Trophoblast cell (in vitro differentiated cells and primary cell): ENCODE results near the gene TFE3.

Experiments
- DNase-seq, 2 donors: peaks; one replicate each; pipeline ENCODE4 v3.0.0-alpha.2; 2016
- H2AFZ ChIP-seq: 2 replicates; pipeline ENCODE4 v1.6.1; 2013; ENCODE audit warnings: low read length, moderate library complexity, mild to moderate bottlenecking; ENCODE audit not compliant: insufficient read depth, poor library complexity
- H2AK5ac ChIP-seq: 2 replicates; pipeline ENCODE4 v1.6.1; 2013; ENCODE audit warnings: mild to moderate bottlenecking, low read length
- H2BK120ac ChIP-seq: 2 replicates; pipeline ENCODE4 v1.6.1; 2013; ENCODE audit warnings: low read length, mild to moderate bottlenecking, moderate library complexity; ENCODE audit not compliant: insufficient read depth, poor library complexity
- H2BK12ac ChIP-seq: 2 replicates; pipeline ENCODE4 v1.6.1; 2013; ENCODE audit warnings: mild to moderate bottlenecking, low read length, moderate library complexity
- H2BK5ac ChIP-seq: 2 replicates; pipeline ENCODE4 v1.6.1; 2013; ENCODE audit warnings: low read length, low read depth, moderate library complexity, mild to moderate bottlenecking; ENCODE audit not compliant: poor library complexity
- H3K14ac ChIP-seq: 2 replicates; pipeline ENCODE4 v1.6.1; 2013; ENCODE audit warnings: mild to moderate bottlenecking, low read length
- H3K18ac ChIP-seq: 2 replicates; pipeline ENCODE4 v1.6.1; 2013; ENCODE audit warnings: mild to moderate bottlenecking, low read length
- H3K23ac ChIP-seq: 2 replicates; pipeline ENCODE4 v1.6.1; 2013; ENCODE audit warnings: low read length
- H3K27ac ChIP-seq: 2 replicates; pipeline ENCODE4 v1.5.1; 2013; ENCODE audit warnings: low read depth, mild to moderate bottlenecking, inconsistent platforms, low read length, moderate library complexity
- H3K27me3 ChIP-seq: 2 replicates; pipeline ENCODE4 v1.6.1; 2013; ENCODE audit warnings: inconsistent platforms, mild to moderate bottlenecking, low read length, moderate library complexity; ENCODE audit not compliant: insufficient read depth
- H3K36me3 ChIP-seq, 2 experiments: 1 replicate in 1 of 2; 2 replicates in 1 of 2; pipeline ENCODE4 v1.6.1; 2013; ENCODE audit warnings: low read length in 2 of 2, mild to moderate bottlenecking in 2 of 2, moderate library complexity in 1 of 2; ENCODE audit not compliant: insufficient read depth in 2 of 2, control insufficient read depth in 1 of 2
- H3K4ac ChIP-seq: 2 replicates; pipeline ENCODE4 v1.6.1; 2013; ENCODE audit warnings: low read depth, mild to moderate bottlenecking, low read length, moderate library complexity
- H3K4me1 ChIP-seq, 2 experiments: 1 replicate in 1 of 2; 2 replicates in 1 of 2; pipeline ENCODE4 v1.6.1; 2013; ENCODE audit warnings: low read length in 2 of 2, mild to moderate bottlenecking in 2 of 2, moderate library complexity in 1 of 2; ENCODE audit not compliant: insufficient read depth in 2 of 2, control insufficient read depth in 1 of 2
- H3K4me2 ChIP-seq: 2 replicates; pipeline ENCODE4 v1.6.1; 2013; ENCODE audit warnings: inconsistent platforms, mild to moderate bottlenecking, low read length, moderate library complexity
- H3K4me3 ChIP-seq: 2 replicates; pipeline ENCODE4 v1.5.1; 2013; ENCODE audit warnings: mild to moderate bottlenecking, low read depth, low read length, inconsistent platforms
- H3K79me1 ChIP-seq: one replicate; pipeline ENCODE4 v1.6.1; 2013; ENCODE audit warnings: low read length
- H3K79me2 ChIP-seq: 2 replicates; pipeline ENCODE4 v1.6.1; 2013; ENCODE audit warnings: low read length, mild to moderate bottlenecking; ENCODE audit not compliant: control insufficient read depth, insufficient read depth, poor library complexity
- H3K9ac ChIP-seq: 2 replicates; pipeline ENCODE4 v1.6.1; 2013; ENCODE audit warnings: mild to moderate bottlenecking, low read length
- H3K9me3 ChIP-seq: 2 replicates; pipeline ENCODE4 v1.6.1; 2013; ENCODE audit warnings: low read depth, mild to moderate bottlenecking, control low read depth, inconsistent platforms, low read length; ENCODE audit not compliant: insufficient read depth
- H4K12ac ChIP-seq: 2 replicates; pipeline ENCODE4 v1.6.1; 2013; ENCODE audit warnings: low read depth, mild to moderate bottlenecking, low read length, moderate library complexity
- H4K8ac ChIP-seq: 2 replicates; pipeline ENCODE4 v1.6.1; 2013; ENCODE audit warnings: low read depth, mild to moderate bottlenecking, low read length, moderate library complexity
- H4K91ac ChIP-seq: one replicate; pipeline ENCODE4 v1.6.1; 2013; ENCODE audit warnings: low read depth, mild to moderate bottlenecking, low read length, moderate library complexity
- WGBS: extraction: QIAGEN DNeasy Blood & Tissue Kit; methylation state at CpG from one replicate; pipeline ENCODE4 v1.1.7; 2013; ENCODE audit warnings: missing lambda C conversion rate; ENCODE audit not compliant: insufficient read length, insufficient coverage; ENCODE audit errors: extremely low coverage; 5-methylcytosine and 5-hydroxymethylcytosine counted together

Gene TFE3

DNA sequence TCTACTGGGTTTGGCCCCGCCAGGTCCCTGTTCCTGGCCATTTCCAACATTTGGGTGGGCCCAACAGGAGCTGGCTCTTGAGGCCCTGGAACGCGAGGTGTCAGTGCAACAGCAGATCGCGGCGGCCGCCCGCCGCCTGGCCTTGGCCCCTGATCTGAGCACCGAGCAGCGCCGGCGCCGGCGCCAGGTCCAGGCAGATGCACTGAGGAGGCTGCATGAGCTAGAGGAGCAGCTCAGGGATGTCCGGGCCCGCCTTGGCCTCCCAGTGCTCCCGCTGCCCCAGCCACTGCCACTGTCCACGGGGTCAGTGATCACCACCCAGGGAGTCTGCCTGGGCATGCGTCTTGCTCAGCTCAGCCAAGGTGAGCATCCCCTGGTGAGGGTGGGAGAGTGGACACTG lies 21.1 kb upstream of the TFE3 start:
- H3K9ac ChIP-seq, result no peak overlapping the region
- H3K4me2 ChIP-seq, result no peak overlapping the region
- no peaks in the 10 kb centered on the region for H3K9me3 ChIP-seq
- peaks cover 2 to 4% of the 10 kb centered on the region in 2 experiments for H3K4me1 ChIP-seq
- no peak overlapping the region for H4K91ac ChIP-seq
- H3K4ac ChIP-seq, result no peak overlapping the region
- H4K8ac ChIP-seq, result no peak overlapping the region
- no peaks in the 10 kb centered on the region for H3K79me2 ChIP-seq
- no CpG with 5 or more reads among the region's 20 CpGs for WGBS
- no peak for DNase-seq
- no peak overlapping the region for H4K12ac ChIP-seq
- no peak overlapping the region for H3K23ac ChIP-seq
- H2BK120ac ChIP-seq, result no peak overlapping the region
- no peak overlapping the region for H3K14ac ChIP-seq
- no peak overlapping the region for H2AK5ac ChIP-seq
- no peak overlapping the region for H2AFZ ChIP-seq
- no peak overlapping the region for H3K18ac ChIP-seq
- H3K79me1 ChIP-seq, result peaks cover 2% of the 10 kb centered on the region
- no peak overlapping the region for H3K27ac ChIP-seq
- no peak overlapping the region for H2BK12ac ChIP-seq
- no peak overlapping the region for H2BK5ac ChIP-seq
- peaks cover 64 to 69% of the 10 kb centered on the region in 2 experiments for H3K36me3 ChIP-seq
- no peaks in the 10 kb centered on the region for H3K27me3 ChIP-seq
- no peak overlapping the region for H3K4me3 ChIP-seq

DNA sequence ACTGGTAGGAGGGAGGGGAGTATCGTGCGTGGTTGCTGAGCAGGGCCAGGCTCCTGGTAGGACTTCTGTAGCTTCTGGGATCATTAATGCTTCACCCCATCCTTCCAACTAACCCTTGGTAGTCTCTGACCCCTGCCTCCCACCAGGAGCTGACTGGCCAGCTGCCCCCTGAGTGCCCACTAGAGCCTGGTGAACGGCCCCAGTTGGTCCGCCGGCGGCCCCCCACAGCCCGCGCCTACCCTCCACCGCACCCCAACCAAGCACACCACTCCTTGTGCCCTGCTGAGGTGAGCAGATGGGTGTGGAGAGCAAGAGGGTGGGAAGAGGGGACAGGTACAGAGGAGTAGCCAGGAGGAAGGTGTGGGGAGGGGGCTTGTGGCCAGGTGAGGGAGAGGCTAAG lies 20.6 kb upstream of the TFE3 start:
- H2BK12ac ChIP-seq, result no peak overlapping the region
- H4K12ac ChIP-seq, result no peak overlapping the region
- peaks cover 61 to 65% of the 10 kb centered on the region in 2 experiments for H3K36me3 ChIP-seq
- H3K9me3 ChIP-seq, result no peaks in the 10 kb centered on the region
- H3K4me2 ChIP-seq, result no peak overlapping the region
- no peak overlapping the region for H4K91ac ChIP-seq
- no peak for DNase-seq
- no peak overlapping the region for H2BK5ac ChIP-seq
- H3K79me2 ChIP-seq, result no peaks in the 10 kb centered on the region
- no peak overlapping the region for H3K14ac ChIP-seq
- H3K27ac ChIP-seq, result no peak overlapping the region
- no peak overlapping the region for H3K23ac ChIP-seq
- no peak overlapping the region for H3K18ac ChIP-seq
- H4K8ac ChIP-seq, result no peak overlapping the region
- peaks cover 4% of the 10 kb centered on the region in 2 experiments for H3K4me1 ChIP-seq
- WGBS, result no CpG with 5 or more reads among the region's 9 CpGs
- no peak overlapping the region for H3K9ac ChIP-seq
- no peak overlapping the region for H3K4me3 ChIP-seq
- H3K4ac ChIP-seq, result no peak overlapping the region
- H2AFZ ChIP-seq, result no peak overlapping the region
- no peaks in the 10 kb centered on the region for H3K27me3 ChIP-seq
- no peak overlapping the region for H2AK5ac ChIP-seq
- no peak overlapping the region for H2BK120ac ChIP-seq
- H3K79me1 ChIP-seq, result peaks cover 4% of the 10 kb centered on the region

DNA sequence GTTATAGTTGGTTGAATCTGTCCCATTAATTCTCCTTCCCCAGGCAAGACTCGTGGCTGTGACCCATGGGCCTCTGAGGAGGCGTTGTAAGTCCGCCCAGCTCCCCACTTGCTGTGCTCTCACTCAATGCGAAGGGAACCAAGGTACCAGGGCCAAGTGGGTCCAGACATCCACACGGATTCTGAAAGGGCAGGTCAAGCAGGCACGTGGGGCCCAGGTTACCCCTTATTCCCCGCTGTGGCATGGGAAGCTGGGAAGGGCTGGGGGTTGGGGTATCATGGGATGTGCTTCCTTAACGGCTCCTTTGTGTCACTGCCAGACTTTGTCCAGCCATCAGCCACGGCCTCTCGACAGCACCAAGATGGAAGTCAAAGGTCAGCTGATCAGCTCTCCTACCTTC lies 18.8 kb upstream of the TFE3 start:
- DNase-seq, result no peak
- H3K18ac ChIP-seq, result peak overlapping the region; percentile 33

DNA sequence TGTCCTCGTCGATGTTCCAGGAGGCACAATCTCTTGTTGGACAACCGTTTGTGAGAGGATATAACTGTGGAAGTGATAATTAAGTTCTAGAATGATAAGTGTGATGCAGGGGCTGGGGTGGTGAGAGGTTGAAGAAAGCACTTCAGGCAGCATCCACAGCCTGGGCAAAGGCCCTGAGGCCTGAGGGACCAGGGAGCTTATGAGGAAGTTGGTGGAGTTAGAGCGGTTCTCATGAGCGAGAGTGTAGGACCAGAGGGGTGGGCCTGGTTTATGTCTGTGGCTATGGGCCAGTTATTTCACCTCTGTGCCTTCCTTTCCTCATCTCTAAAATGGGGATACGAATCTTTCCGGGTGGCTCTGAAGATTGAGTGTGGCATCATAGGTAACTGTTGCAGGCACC lies 18.3 kb upstream of the TFE3 start:
- H2BK12ac ChIP-seq, result no peak overlapping the region
- H3K27me3 ChIP-seq, result no peaks in the 10 kb centered on the region
- no peak overlapping the region for H3K4me3 ChIP-seq
- no peak overlapping the region for H3K27ac ChIP-seq
- no CpG with 5 or more reads among the region's 7 CpGs for WGBS
- no peak overlapping the region for H2BK5ac ChIP-seq
- H4K12ac ChIP-seq, result no peak overlapping the region
- no peak overlapping the region for H2AK5ac ChIP-seq
- no peaks in the 10 kb centered on the region for H3K79me2 ChIP-seq
- H3K18ac ChIP-seq, result no peak overlapping the region
- H3K9me3 ChIP-seq, result no peaks in the 10 kb centered on the region
- no peak overlapping the region for H2BK120ac ChIP-seq
- H3K4me1 ChIP-seq, result peaks cover 4 to 8% of the 10 kb centered on the region in 2 experiments
- H3K14ac ChIP-seq, result no peak overlapping the region
- H4K8ac ChIP-seq, result no peak overlapping the region
- no peak overlapping the region for H3K23ac ChIP-seq
- H3K4me2 ChIP-seq, result no peak overlapping the region
- H3K9ac ChIP-seq, result no peak overlapping the region
- no peak overlapping the region for H2AFZ ChIP-seq
- H3K4ac ChIP-seq, result no peak overlapping the region
- H4K91ac ChIP-seq, result no peak overlapping the region
- H3K36me3 ChIP-seq, result peaks cover 41 to 50% of the 10 kb centered on the region in 2 experiments
- no peak for DNase-seq
- peaks cover 4% of the 10 kb centered on the region for H3K79me1 ChIP-seq

More for the DNA sequence above, 18.8 kb upstream of the TFE3 start:
- no peak overlapping the region for H2AFZ ChIP-seq
- peaks cover 4 to 8% of the 10 kb centered on the region in 2 experiments for H3K4me1 ChIP-seq
- H2AK5ac ChIP-seq, result no peak overlapping the region
- H3K23ac ChIP-seq, result no peak overlapping the region
- no peak overlapping the region for H3K4me3 ChIP-seq
- H2BK120ac ChIP-seq, result no peak overlapping the region
- H3K9me3 ChIP-seq, result no peaks in the 10 kb centered on the region
- no peak overlapping the region for H2BK5ac ChIP-seq
- H4K8ac ChIP-seq, result no peak overlapping the region
- H2BK12ac ChIP-seq, result no peak overlapping the region
- no peaks in the 10 kb centered on the region for H3K27me3 ChIP-seq
- H3K4me2 ChIP-seq, result no peak overlapping the region
- H3K27ac ChIP-seq, result no peak overlapping the region
- no CpG with 5 or more reads among the region's 10 CpGs for WGBS
- no peak overlapping the region for H4K91ac ChIP-seq
- H3K14ac ChIP-seq, result no peak overlapping the region
- H4K12ac ChIP-seq, result no peak overlapping the region
- peaks cover 4% of the 10 kb centered on the region for H3K79me1 ChIP-seq
- H3K9ac ChIP-seq, result no peak overlapping the region
- H3K36me3 ChIP-seq, result peaks cover 46 to 54% of the 10 kb centered on the region in 2 experiments
- H3K79me2 ChIP-seq, result no peaks in the 10 kb centered on the region
- no peak overlapping the region for H3K4ac ChIP-seq
